HepG2 (cell line): Measurements from ENCODE around the gene ZFP69B. TPM values are rescaled to one million over a fixed set of nuclear protein-coding genes. Genes with fewer than 3 reads are reported as not detected.
A peak's percentile ranks its signal among the peaks of the same experiment; 100 is the strongest.

ENCODE experiments used
- ATAC-seq: fragments of 200-7000 bp; cut with Tn5 transposase; 3 replicates; pipeline ENCODE4 v1.9.1; 2020; ENCODE audit warnings: mild to moderate bottlenecking, moderate library complexity
- BruUV-seq: library from RNA; stranded (reverse); fragments of 400-500 nt; replicated peaks from 2 replicates; lab custom pipeline; 2021; lab: Mats Ljungman, UMichigan
- CTCF ChIA-PET: fragments of 300-600 bp; formaldehyde crosslinking; extraction: SDS; loops from one replicate; lab custom pipeline; 2021; ENCODE audit warnings: low total read pairs, inconsistent platforms, low intra/inter-chr PET ratio; lab: Yijun Ruan, JAX
- POLR2A ChIA-PET: fragments of 350-600 bp; sonication (Branson Sonifier 250); formaldehyde crosslinking; loops from one replicate; lab custom pipeline; 2020; ENCODE audit warnings: antibody characterized with exemption, inconsistent platforms; lab: Yijun Ruan, JAX
- DNase-seq: peaks from one replicate; pipeline ENCODE4 v3.0.0-alpha.2; 2015; ENCODE audit warnings: low spot score
- FAIRE-seq: peaks from 3 replicates; lab custom pipeline; 2011; peaks lifted over from hg19 to GRCh38; lab: Jason Lieb, UNC
- H2AFZ ChIP-seq: one replicate; pipeline ENCODE4 v1.6.1; 2011; ENCODE audit warnings: low read length, inconsistent platforms
- H3K27ac ChIP-seq: fragments of 300-600 bp; 3 replicates; pipeline ENCODE4 v1.8.0; 2011; ENCODE audit warnings: mixed run types, mild to moderate bottlenecking, mixed read lengths, low read length, inconsistent platforms; ENCODE audit not compliant: insufficient read depth; ENCODE audit errors: extremely low read length
- H3K27me3 ChIP-seq, 2 experiments: fragments of 200-600 bp in 1 of 2; 2 replicates in 1 of 2; 3 replicates in 1 of 2; pipeline versions ENCODE4 v1.6.0 to v1.8.0; 2011; ENCODE audit warnings: low read length in 2 of 2, mild to moderate bottlenecking in 2 of 2, moderate library complexity in 2 of 2, inconsistent platforms in 1 of 2; ENCODE audit not compliant: insufficient read depth in 2 of 2, control insufficient read depth in 1 of 2
- H3K36me3 ChIP-seq, 2 experiments: fragments of 200-600 bp in 1 of 2; replicated peaks in 1 of 2; 2 replicates in 1 of 2; 3 replicates in 1 of 2; pipeline versions ENCODE4 v1.5.1 to v1.8.0; 2011; ENCODE audit warnings: low read length in 2 of 2, inconsistent platforms in 1 of 2; ENCODE audit not compliant: insufficient read depth in 2 of 2, control insufficient read depth in 1 of 2
- H3K4me1 ChIP-seq: 2 replicates; pipeline ENCODE4 v1.5.1; 2012; ENCODE audit warnings: low read length, inconsistent platforms; ENCODE audit not compliant: insufficient read depth
- H3K4me2 ChIP-seq: 2 replicates; pipeline ENCODE4 v1.6.0; 2011; ENCODE audit warnings: low read depth, low read length, inconsistent platforms
- H3K4me3 ChIP-seq, 3 experiments: fragments of 200-600 bp in 1 of 3; sonication (generic), shearing (Covaris generic) in 1 of 3; replicated peaks in 1 of 3; 2 replicates each; pipeline ENCODE4 v1.5.1; 2011 to 2016; ENCODE audit warnings: low read length in 3 of 3, inconsistent platforms in 2 of 3, low read depth in 2 of 3, mild to moderate bottlenecking in 2 of 3, control low read depth in 1 of 3, mixed read lengths in 1 of 3; ENCODE audit not compliant: insufficient read depth in 1 of 3
- H3K79me2 ChIP-seq: one replicate; pipeline ENCODE4 v1.6.1; 2011; ENCODE audit warnings: low read length, inconsistent platforms; ENCODE audit not compliant: insufficient read depth
- H3K9ac ChIP-seq: 2 replicates; pipeline ENCODE4 v1.6.0; 2011; ENCODE audit warnings: mild to moderate bottlenecking, low read depth, low read length, inconsistent platforms; ENCODE audit not compliant: insufficient read depth
- H3K9me3 ChIP-seq: 2 replicates; pipeline ENCODE4 v1.5.1; 2012; ENCODE audit warnings: mild to moderate bottlenecking, low read length
- H4K20me1 ChIP-seq: 2 replicates; pipeline ENCODE4 v1.6.0; 2011; ENCODE audit warnings: inconsistent platforms, mild to moderate bottlenecking, low read length, moderate library complexity; ENCODE audit not compliant: insufficient read depth
- CEBPB ChIP-seq: IDR thresholded peaks from 2 replicates; pipeline ENCODE4 v1.6.1; 2011; ENCODE audit warnings: low read depth, low read length, improper control_type of control experiment, borderline replicate concordance
- ZNF326 ChIP-seq: sonication (generic); formaldehyde crosslinking; IDR thresholded peaks from 2 replicates; pipeline ENCODE4 v1.4.0; 2020; ENCODE audit warnings: missing genetic modification reagents, borderline replicate concordance
- ZNF672 ChIP-seq: sonication (generic); formaldehyde crosslinking; IDR thresholded peaks from 2 replicates; pipeline ENCODE4 v1.8.1; 2022; ENCODE audit warnings: missing genetic modification reagents
- WGBS: methylation state at CpG from one replicate; pipeline ENCODE4 v1.1.6; 2017; ENCODE audit warnings: low lambda C conversion rate; 5-methylcytosine and 5-hydroxymethylcytosine counted together
- in situ Hi-C: cut with HindIII; loops from 2 replicates; pipeline ENCODE4 v1.10.0; 2017; ENCODE audit warnings: low pct_unique_long_range_greater_than_20kb; ENCODE audit not compliant: extremely low pct_ligation_motif_present
- intact Hi-C: fragments of 100-400 bp; cut with micrococcal nuclease; formaldehyde crosslinking; loops from one replicate; pipeline ENCODE4 v1.10.0; 2022; ENCODE audit not compliant: unreplicated experiment
- polyA plus RNA-seq, 8 experiments: library from polyadenylated mRNA; depleted of rRNA in 3 of 8; stranded (reverse) in 7 of 8; unstranded in 1 of 8; fragments of >200 nt; fragmentation: Illumina TruSeq in 4 of 8; extraction: Trizol in 4 of 8; gene quantifications; 2 replicates each; pipeline versions ENCODE4 v1.2.1 to v1.2.3, GENCODE V29; 2011 to 2016; ENCODE audit warnings: low read depth in 4 of 8, missing spikeins in 1 of 8, mixed read lengths in 1 of 8; ENCODE audit not compliant: insufficient read depth in 1 of 8
- total RNA-seq, 5 experiments: library from RNA; depleted of rRNA; stranded (reverse); fragments of >200 nt; fragmentation: Illumina TruSeq; extraction: Trizol; gene quantifications; 2 replicates each; pipeline ENCODE4 v1.2.3, GENCODE V29; 2016; ENCODE audit warnings: low read depth in 1 of 5

The ZFP69B gene
- total and polyA plus RNA-seq, 2 of the 13 experiments (the other 11 are each of a cell fraction or from before 2014, with no cell fraction given), result 4.6 to 7.7 TPM

GRCh38 chr1:40411843-40412242 lies 38.4 kb upstream of the ZFP69B start:
- TF ChIP-seq ZNF326 (CRISPR knock-in tag) (no peak), CEBPB (peak; percentile 26; the same call in 1 of the 2 replicates)
- Histone ChIP-seq H4K20me1 (no peaks in the 10 kb centered on the region), H2AFZ (no peak overlapping the region), H3K27me3 (no peaks in the 10 kb centered on the region), H3K4me2 (no peak overlapping the region), H3K79me2 (peaks cover 2% of the 10 kb centered on the region), H3K4me1 (peaks cover 28% of the 10 kb centered on the region), H3K4me3 (no peak overlapping the region), H3K9ac (no peak overlapping the region), H3K27ac (no peak overlapping the region), H3K9me3 (no peaks in the 10 kb centered on the region), H3K36me3 (peaks cover 15 to 57% of the 10 kb centered on the region in 2 experiments)
- no TSS peak for BruUV-seq
- in situ Hi-C loops (no loop called here), intact Hi-C loops (no loop called here)
- ATAC-seq, result no peak
- WGBS, result 98% methylated on average over 2 of the region's 2 CpGs
- FAIRE-seq, result no peak
- ChIA-PET POLR2A (no interaction called here), CTCF (no interaction called here)
- DNase-seq, result no peak

- ChIA-PET CTCF (no interaction called here), POLR2A (no interaction called here)
- Histone ChIP-seq H3K4me1 (peaks cover 28% of the 10 kb centered on the region), H3K27ac (peak overlapping the region; percentile 54), H3K4me2 (no peak overlapping the region), H3K9ac (no peak overlapping the region), H3K79me2 (no peaks in the 10 kb centered on the region), H3K9me3 (no peaks in the 10 kb centered on the region), H3K4me3 (no peak overlapping the region), H2AFZ (no peak overlapping the region)
- no peak for FAIRE-seq
- no peak for ATAC-seq
- intact Hi-C loops, result no loop called here
- no peak for DNase-seq
- in situ Hi-C loops, result no loop called here
- BruUV-seq, result no TSS peak
- no peak for TF ChIP-seq ZNF672 (CRISPR knock-in tag)
- TF ChIP-seq, all 625 proteins: peak for 0
- WGBS, result 88% methylated on average over 6 of the region's 6 CpGs
- no peaks in the 10 kb centered on the region for H4K20me1 ChIP-seq
- H3K36me3 ChIP-seq, result peaks cover 16 to 64% of the 10 kb centered on the region in 2 experiments
- no peaks in the 10 kb centered on the region for H3K27me3 ChIP-seq
Measured at GRCh38 chr1:40413527-40414252, 36.6 kb upstream of the ZFP69B start.
